ENCODE results near the gene ZNF606. TPM values are rescaled to one million over a fixed set of nuclear protein-coding genes. Genes with fewer than 3 reads are reported as not detected.

The ZNF606 gene
- total and polyA plus RNA-seq, 5 donors from 2014 or later, result 1.6 to 10.3 (median 5.1) TPM

DNA sequence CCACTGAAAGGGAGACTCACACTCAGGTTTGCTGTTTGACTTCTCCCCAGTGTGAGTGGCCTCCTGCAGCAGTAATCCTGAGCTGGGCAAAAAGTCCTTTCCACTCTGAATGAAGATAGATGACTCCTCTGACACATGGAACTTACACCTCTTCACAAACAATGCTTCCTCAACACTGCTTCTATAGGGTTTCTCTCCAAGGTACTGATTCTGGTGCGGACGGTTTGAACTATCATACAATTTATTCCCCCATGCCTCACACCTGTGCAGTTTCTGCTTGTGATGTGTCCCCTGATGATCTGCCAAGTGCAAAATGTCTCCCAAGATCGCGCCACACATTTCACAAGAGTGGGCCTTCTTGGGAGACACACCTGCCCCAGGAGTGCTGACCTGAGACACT is 75.0 kb downstream of the ZNF606 start:
- no peak overlapping the region for H3K4me3 ChIP-seq (ENCODE audit: low read depth, low read length)
- peaks cover 0 to 61% (median 21%) of the 10 kb centered on the region in 7 donors for H3K9me3 Mint-ChIP-seq
- ATAC-seq (ENCODE audit: low read depth in 2 of 2), result no peak
- no peaks in the 10 kb centered on the region for H3K27me3 Mint-ChIP-seq
- no peaks in the 10 kb centered on the region for H3K27me3 ChIP-seq (ENCODE audit: control insufficient read depth, insufficient read depth, low read length)
- H3K4me1 ChIP-seq (ENCODE audit: control insufficient read depth, insufficient read depth, low read length, poor library complexity, severe bottlenecking), result no peaks in the 10 kb centered on the region
- no peak overlapping the region for H3K4me3 Mint-ChIP-seq
- H3K4me1 Mint-ChIP-seq, result no peaks in the 10 kb centered on the region
- peaks cover 47 to 73% of the 10 kb centered on the region in 2 experiments for H3K9me3 ChIP-seq (ENCODE audit: control insufficient read depth in 2 of 2, low read length in 2 of 2)
- peaks cover 12% of the 10 kb centered on the region for H3K36me3 Mint-ChIP-seq
- no peak for DNase-seq
- H3K27ac ChIP-seq (ENCODE audit: insufficient read depth, low read length, poor library complexity, severe bottlenecking), result no peak overlapping the region
- H3K27ac Mint-ChIP-seq, result no peak overlapping the region
- no peaks in the 10 kb centered on the region for H3K36me3 ChIP-seq (ENCODE audit: control insufficient read depth, insufficient read depth, low read length)

Other genes starting within 250 kb of the ZNF606 start
- gene ZNF586, start 233.1 kb downstream of the ZNF606 start, total RNA-seq, result 39.4 TPM
- gene ZNF586, start 233.1 kb downstream of the ZNF606 start, polyA plus RNA-seq, result 10 to 100 TPM; 18.7 to 32.2 (median 31.3) TPM
- gene ZNF552, start 187.9 kb downstream of the ZNF606 start, total RNA-seq, result 16.6 TPM
- 10 to 100 TPM in 1 of 4 donors, 1 to 10 TPM in 3; 4.8 to 11.7 (median 6.8) TPM for gene ZNF552, start 187.9 kb downstream of the ZNF606 start, polyA plus RNA-seq
- 23.6 TPM for gene ZNF587B, start 172.5 kb downstream of the ZNF606 start, total RNA-seq
- 1 to 10 TPM; 1.3 to 3.4 (median 2.1) TPM for gene ZNF587B, start 172.5 kb downstream of the ZNF606 start, polyA plus RNA-seq
- gene ZNF587, start 153.0 kb downstream of the ZNF606 start, total RNA-seq, result 45.3 TPM
- 1 to 10 TPM; 2.7 to 6.1 (median 3.5) TPM for gene ZNF587, start 153.0 kb downstream of the ZNF606 start, polyA plus RNA-seq
- gene ZNF814, start 113.8 kb downstream of the ZNF606 start, total RNA-seq, result 12.9 TPM
- gene ZNF814, start 113.8 kb downstream of the ZNF606 start, polyA plus RNA-seq, result 10 to 100 TPM in 2 of 4 donors, 1 to 10 TPM in 2; 3.1 to 13.4 (median 10.0) TPM
- gene ZNF417, start 86.2 kb downstream of the ZNF606 start, total RNA-seq, result 21.0 TPM
- gene ZNF417, start 86.2 kb downstream of the ZNF606 start, polyA plus RNA-seq, result 1 to 10 TPM in 3 of 4 donors, under 1 TPM in 1; 0.33 to 3.8 (median 2.2) TPM
- gene ZNF418, start 67.4 kb downstream of the ZNF606 start, total RNA-seq, result 1.0 TPM
- 1 to 10 TPM in 2 of 4 donors, not detected in 2; 1.2 to 3.1 TPM for gene ZNF418, start 67.4 kb downstream of the ZNF606 start, polyA plus RNA-seq
- gene ZNF256, start 55.1 kb downstream of the ZNF606 start, total RNA-seq, result 7.6 TPM
- gene ZNF256, start 55.1 kb downstream of the ZNF606 start, polyA plus RNA-seq, result 1 to 10 TPM; 1.7 to 6.3 (median 4.9) TPM
- 1.6 TPM for gene C19orf18, start 28.3 kb downstream of the ZNF606 start, total RNA-seq
- gene C19orf18, start 28.3 kb downstream of the ZNF606 start, polyA plus RNA-seq, result not detected
- gene ZSCAN1, start 31.2 kb upstream of the ZNF606 start, total RNA-seq, result not detected
- gene ZSCAN1, start 31.2 kb upstream of the ZNF606 start, polyA plus RNA-seq, result not detected
- 0.39 TPM for gene ZNF135, start 56.5 kb upstream of the ZNF606 start, total RNA-seq
- 1 to 10 TPM in 1 of 4 donors, under 1 TPM in 3; 0.15 to 2.7 (median 0.88) TPM for gene ZNF135, start 56.5 kb upstream of the ZNF606 start, polyA plus RNA-seq
- gene ZSCAN18, start 95.4 kb upstream of the ZNF606 start, total RNA-seq, result 13.4 TPM
- 10 to 100 TPM in 2 of 4 donors, 1 to 10 TPM in 2; 3.9 to 17.7 (median 12.0) TPM for gene ZSCAN18, start 95.4 kb upstream of the ZNF606 start, polyA plus RNA-seq
- gene ZNF329, start 148.0 kb upstream of the ZNF606 start, total RNA-seq, result 9.2 TPM
- 1 to 10 TPM; 2.9 to 9.4 (median 4.8) TPM for gene ZNF329, start 148.0 kb upstream of the ZNF606 start, polyA plus RNA-seq
- gene ZNF274, start 180.2 kb upstream of the ZNF606 start, total RNA-seq, result 32.8 TPM
- gene ZNF274, start 180.2 kb upstream of the ZNF606 start, polyA plus RNA-seq, result 10 to 100 TPM; 31.8 to 45.1 (median 38.2) TPM
- gene ZNF544, start 226.1 kb upstream of the ZNF606 start, total RNA-seq, result 11.6 TPM
- 10 to 100 TPM; 16.2 to 20.8 (median 19.2) TPM for gene ZNF544, start 226.1 kb upstream of the ZNF606 start, polyA plus RNA-seq

Measured in CD4-positive, CD25-positive, alpha-beta regulatory T cell (primary cell).